SK-N-SH (cell line): ENCODE data around the gene OR56A5. TPM values are rescaled to one million over a fixed set of nuclear protein-coding genes. Genes with fewer than 3 reads are reported as not detected.

Experiments
- CTCF ChIA-PET: fragments of 300-600, 350-600 bp; formaldehyde crosslinking; extraction: SDS; loops from one replicate; lab custom pipeline; 2021; lab: Yijun Ruan, JAX
- POLR2A ChIA-PET: fragments of 350-600 bp; sonication (Branson Sonifier 250); formaldehyde crosslinking; extraction: SDS; loops from one replicate; lab custom pipeline; 2020; ENCODE audit warnings: antibody characterized with exemption, inconsistent platforms; lab: Yijun Ruan, JAX
- DNase-seq: peaks from one replicate; pipeline ENCODE4 v3.0.0; 2012
- H2AFZ ChIP-seq: fragments of 200-600 bp; sonication (generic); 2 replicates; pipeline ENCODE4 v1.8.1; 2016; ENCODE audit warnings: antibody characterized with exemption, mild to moderate bottlenecking, low read depth
- H3F3A ChIP-seq: fragments of 200-600 bp; sonication (generic); replicated peaks from 2 replicates; pipeline ENCODE3; 2016; ENCODE audit warnings: antibody characterized with exemption, mild to moderate bottlenecking; ENCODE audit not compliant: insufficient read depth
- H3K27ac ChIP-seq, 2 experiments: fragments of 200-500 bp in 1 of 2; fragments of 200-600 bp in 1 of 2; sonication (Bioruptor generic) in 1 of 2; sonication (generic), shearing (Covaris generic) in 1 of 2; 2 replicates each; pipeline versions ENCODE4 v1.5.1 to v1.6.1; 2014 to 2016; ENCODE audit warnings: low read depth in 2 of 2, inconsistent platforms in 1 of 2, low read length in 1 of 2, mild to moderate bottlenecking in 1 of 2, mixed read lengths in 1 of 2
- H3K27me3 ChIP-seq: fragments of 200-600 bp; sonication (generic), shearing (Covaris generic); 2 replicates; pipeline ENCODE4 v1.6.1; 2016; ENCODE audit warnings: mixed run types; ENCODE audit not compliant: insufficient read depth
- H3K36me3 ChIP-seq, 2 experiments: fragments of 200-500 bp in 1 of 2; fragments of 200-600 bp in 1 of 2; sonication (Bioruptor generic) in 1 of 2; sonication (generic) in 1 of 2; replicated peaks in 1 of 2; 2 replicates each; pipeline versions ENCODE3 to v1.5.1; 2014 to 2016; ENCODE audit warnings: low read length in 1 of 2, mild to moderate bottlenecking in 1 of 2; ENCODE audit not compliant: insufficient read depth in 2 of 2, control insufficient read depth in 1 of 2
- H3K4me1 ChIP-seq, 2 experiments: fragments of 200-500 bp in 1 of 2; fragments of 200-600 bp in 1 of 2; sonication (Bioruptor generic) in 1 of 2; sonication (generic), shearing (Covaris generic) in 1 of 2; 2 replicates each; pipeline versions ENCODE4 v1.5.1 to v1.6.1; 2014 to 2016; ENCODE audit warnings: low read depth in 1 of 2, low read length in 1 of 2, mixed run types in 1 of 2; ENCODE audit not compliant: insufficient read depth in 2 of 2, control insufficient read depth in 1 of 2
- H3K4me2 ChIP-seq: fragments of 200-600 bp; sonication (generic), shearing (Covaris generic); 2 replicates; pipeline ENCODE4 v1.6.1; 2017; ENCODE audit warnings: mixed run types
- H3K4me3 ChIP-seq, 2 experiments: fragments of 200-500 bp in 1 of 2; fragments of 200-600 bp in 1 of 2; sonication (Bioruptor generic) in 1 of 2; sonication (generic), shearing (Covaris generic) in 1 of 2; 2 replicates each; pipeline versions ENCODE4 v1.5.1 to v1.8.1; 2014 to 2016; ENCODE audit warnings: low read depth in 2 of 2, inconsistent platforms in 1 of 2, low read length in 1 of 2, mild to moderate bottlenecking in 1 of 2, mixed read lengths in 1 of 2, moderate library complexity in 1 of 2
- H3K79me2 ChIP-seq: fragments of 200-600 bp; sonication (generic); 2 replicates; pipeline ENCODE4 v1.8.1; 2017; ENCODE audit warnings: mild to moderate bottlenecking; ENCODE audit not compliant: insufficient read depth
- H3K9ac ChIP-seq: fragments of 200-600 bp; sonication (generic); 2 replicates; pipeline ENCODE4 v1.6.1; 2017; ENCODE audit warnings: mixed run types
- H3K9me2 ChIP-seq: fragments of 200-600 bp; sonication (generic); 2 replicates; pipeline ENCODE4 v1.6.1; 2017; ENCODE audit warnings: mixed run types
- H3K9me3 ChIP-seq: fragments of 200-600 bp; sonication (generic); 2 replicates; pipeline ENCODE4 v1.6.1; 2017; ENCODE audit warnings: mixed run types, mild to moderate bottlenecking, moderate library complexity
- H4K20me1 ChIP-seq: fragments of 200-600 bp; sonication (generic); 2 replicates; pipeline ENCODE4 v1.6.1; 2017; ENCODE audit warnings: mild to moderate bottlenecking, mixed run types; ENCODE audit not compliant: insufficient read depth
- CHD2 ChIP-seq: fragments of 150-350 bp; IDR thresholded peaks from 2 replicates; pipeline ENCODE4 v1.6.1; 2018; ENCODE audit warnings: low read length; ENCODE audit not compliant: partially characterized antibody
- ELF1 ChIP-seq: IDR thresholded peaks from 2 replicates; pipeline ENCODE4 v1.4.0; 2012
- EP300 ChIP-seq, 2 experiments: IDR thresholded peaks; 2 replicates each; pipeline versions ENCODE4 v1.4.0 to v1.6.1; 2012; ENCODE audit warnings: borderline replicate concordance in 1 of 2, low read depth in 1 of 2, low read length in 1 of 2
- EZH2phosphoT487 ChIP-seq: fragments of 200-600 bp; sonication (generic); IDR thresholded peaks from 2 replicates; pipeline ENCODE4 v1.6.1; 2017; ENCODE audit warnings: low read depth, mixed run types, mild to moderate bottlenecking, antibody characterized with exemption, moderate library complexity, borderline replicate concordance
- FOSL2 ChIP-seq: IDR thresholded peaks from 2 replicates; pipeline ENCODE4 v1.4.0; 2012; ENCODE audit warnings: low read depth, mild to moderate bottlenecking, moderate library complexity, borderline replicate concordance
- FOXJ3 ChIP-seq: sonication (generic); formaldehyde crosslinking; IDR thresholded peaks from 2 replicates; pipeline ENCODE4 v1.5.1; 2020; ENCODE audit warnings: mild to moderate bottlenecking, missing genetic modification reagents
- FOXM1 ChIP-seq: IDR thresholded peaks from 2 replicates; pipeline ENCODE4 v1.4.0; 2012; ENCODE audit warnings: low read depth, mild to moderate bottlenecking
- GATA2 ChIP-seq: sonication (generic); formaldehyde crosslinking; IDR thresholded peaks from 2 replicates; pipeline ENCODE4 v1.5.0; 2020; ENCODE audit warnings: mild to moderate bottlenecking, missing genetic modification reagents
- JUND ChIP-seq: IDR thresholded peaks from 2 replicates; pipeline ENCODE4 v1.4.0; 2012
- MEF2A ChIP-seq: IDR thresholded peaks from 2 replicates; pipeline ENCODE4 v1.4.0; 2012; ENCODE audit warnings: low read depth, borderline replicate concordance
- MXI1 ChIP-seq: IDR thresholded peaks from 2 replicates; pipeline ENCODE4 v1.6.1; 2012; ENCODE audit warnings: mild to moderate bottlenecking, low read depth, low read length, improper control_type of control experiment
- NFIC ChIP-seq: IDR thresholded peaks from 2 replicates; pipeline ENCODE4 v1.4.0; 2012; ENCODE audit warnings: borderline replicate concordance
- NRF1 ChIP-seq: IDR thresholded peaks from 2 replicates; pipeline ENCODE4 v1.6.1; 2012; ENCODE audit warnings: low read depth, mild to moderate bottlenecking, low read length
- POLR2AphosphoS5 ChIP-seq: IDR thresholded peaks from 2 replicates; pipeline ENCODE4 v1.6.1; 2012; ENCODE audit warnings: low read depth, low read length
- RAD21 ChIP-seq: IDR thresholded peaks from 2 replicates; pipeline ENCODE4 v1.6.1; 2012; ENCODE audit warnings: mild to moderate bottlenecking, low read length
- RCOR1 ChIP-seq: fragments of 150-350 bp; IDR thresholded peaks from 2 replicates; pipeline ENCODE4 v1.6.1; 2017; ENCODE audit warnings: antibody characterized with exemption, low read length
- RFX5 ChIP-seq: IDR thresholded peaks from 2 replicates; pipeline ENCODE4 v1.6.1; 2012; ENCODE audit warnings: mild to moderate bottlenecking, improper control_type of control experiment, low read length
- SMC3 ChIP-seq: IDR thresholded peaks from 2 replicates; pipeline ENCODE4 v1.6.1; 2012; ENCODE audit warnings: low read depth, low read length, improper control_type of control experiment
- TAF1 ChIP-seq: IDR thresholded peaks from 2 replicates; pipeline ENCODE4 v1.6.1; 2012; ENCODE audit warnings: low read depth, mild to moderate bottlenecking, low read length, moderate library complexity, borderline replicate concordance
- TCF12 ChIP-seq: IDR thresholded peaks from 2 replicates; pipeline ENCODE4 v1.4.0; 2012
- YY1 ChIP-seq: IDR thresholded peaks from 2 replicates; pipeline ENCODE4 v1.4.0; 2012; ENCODE audit warnings: low read depth, mild to moderate bottlenecking
- WGBS: methylation state at CpG from one replicate; pipeline ENCODE4 v1.1.6; 2017; ENCODE audit warnings: low lambda C conversion rate; 5-methylcytosine and 5-hydroxymethylcytosine counted together
- polyA plus RNA-seq, 3 experiments: library from polyadenylated mRNA; depleted of rRNA; stranded (reverse); fragments of >200 nt; gene quantifications; 2 replicates each; pipeline ENCODE4 v1.2.3, GENCODE V29; 2012
- TF ChIP-seq, protein P1 (sequence below): IDR thresholded peaks from 2 replicates; pipeline ENCODE4 v1.4.0; 2012; ENCODE audit warnings: low read depth
- TF ChIP-seq, protein P2 (sequence below): fragments of 150-350 bp; IDR thresholded peaks from 2 replicates; pipeline ENCODE4 v1.6.1; 2016; ENCODE audit warnings: mild to moderate bottlenecking, low read depth, low read length

The OR56A5 gene
- polyA plus RNA-seq, 1 of the 3 experiments (the other 2 are of a cell fraction): not detected

DNA sequence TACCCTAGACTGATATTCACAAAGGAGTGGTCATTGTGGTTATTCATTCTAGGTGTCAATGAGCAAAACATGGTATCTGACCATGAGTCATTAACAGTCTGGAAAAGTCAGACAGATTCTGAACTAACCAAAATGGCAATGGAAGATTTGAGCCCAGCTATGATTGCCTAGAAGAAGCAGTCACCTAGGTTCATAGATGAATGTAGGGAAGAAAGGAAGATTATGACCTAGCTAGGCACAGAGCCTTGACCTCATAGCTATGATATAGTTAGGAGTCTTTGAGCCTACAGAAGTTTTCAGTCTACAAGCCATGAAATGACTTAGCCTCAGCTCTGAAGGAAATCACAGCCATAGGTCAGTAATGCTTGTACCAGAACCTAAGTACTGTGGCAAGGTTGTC is 38.1 kb upstream of the OR56A5 start:
- no peak overlapping the region for H3K27ac ChIP-seq
- H3K4me3 ChIP-seq: no peak overlapping the region
- H3K4me1 ChIP-seq: no peaks in the 10 kb centered on the region
- no peak overlapping the region for H2AFZ ChIP-seq
- TF ChIP-seq MEF2A (no peak), RAD21 (no peak), POLR2AphosphoS5 (no peak), GATA2 (CRISPR knock-in tag) (no peak), FOXM1 (no peak), RCOR1 (no peak), FOSL2 (no peak), YY1 (no peak), MXI1 (no peak)
- TF ChIP-seq, protein P1, sequence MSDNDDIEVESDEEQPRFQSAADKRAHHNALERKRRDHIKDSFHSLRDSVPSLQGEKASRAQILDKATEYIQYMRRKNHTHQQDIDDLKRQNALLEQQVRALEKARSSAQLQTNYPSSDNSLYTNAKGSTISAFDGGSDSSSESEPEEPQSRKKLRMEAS: no peak
- TF ChIP-seq, protein P2, sequence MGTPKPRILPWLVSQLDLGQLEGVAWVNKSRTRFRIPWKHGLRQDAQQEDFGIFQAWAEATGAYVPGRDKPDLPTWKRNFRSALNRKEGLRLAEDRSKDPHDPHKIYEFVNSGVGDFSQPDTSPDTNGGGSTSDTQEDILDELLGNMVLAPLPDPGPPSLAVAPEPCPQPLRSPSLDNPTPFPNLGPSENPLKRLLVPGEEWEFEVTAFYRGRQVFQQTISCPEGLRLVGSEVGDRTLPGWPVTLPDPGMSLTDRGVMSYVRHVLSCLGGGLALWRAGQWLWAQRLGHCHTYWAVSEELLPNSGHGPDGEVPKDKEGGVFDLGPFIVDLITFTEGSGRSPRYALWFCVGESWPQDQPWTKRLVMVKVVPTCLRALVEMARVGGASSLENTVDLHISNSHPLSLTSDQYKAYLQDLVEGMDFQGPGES: no peak
- H3F3A ChIP-seq: no peaks in the 10 kb centered on the region
- 0 out of 2 replicates have a peak, but pooled peaks cover 6% of the 10 kb centered on the region for H3K27me3 ChIP-seq
- no peaks in the 10 kb centered on the region for H3K36me3 ChIP-seq
- H3K79me2 ChIP-seq: no peaks in the 10 kb centered on the region
- ChIA-PET CTCF (no interaction called here), POLR2A (no interaction called here)
- no peaks in the 10 kb centered on the region for H4K20me1 ChIP-seq
- no peak overlapping the region for H3K4me2 ChIP-seq
- no peaks in the 10 kb centered on the region for H3K9me2 ChIP-seq
- H3K9me3 ChIP-seq: no peaks in the 10 kb centered on the region
- H3K9ac ChIP-seq: no peak overlapping the region
- no peak for DNase-seq

DNA sequence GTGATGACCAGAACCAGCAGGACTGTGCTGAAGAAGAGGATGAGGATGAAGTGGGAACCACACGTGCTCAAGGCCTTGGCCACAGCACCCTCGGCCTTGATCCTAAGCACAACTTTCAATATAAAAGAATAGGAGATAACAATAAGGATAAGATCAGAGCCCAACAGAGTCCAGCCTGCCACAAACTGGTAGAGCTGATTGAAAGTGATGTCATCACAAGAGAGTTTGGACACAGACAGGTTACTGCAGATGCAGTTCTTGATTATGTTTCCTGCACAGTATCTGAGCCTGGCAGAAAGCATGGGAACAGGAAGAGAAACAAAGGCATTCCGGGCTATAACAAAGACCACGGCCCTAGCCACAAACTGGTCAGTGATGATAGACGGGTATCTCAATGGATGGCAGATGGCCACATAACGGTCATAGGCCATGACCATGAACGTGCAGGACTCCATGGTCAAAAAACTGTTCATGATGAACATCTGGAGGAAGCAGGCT is 34.0 kb upstream of the OR56A5 start:
- POLR2A ChIA-PET: no interaction called here
- CTCF ChIA-PET: interaction anchor here (1.0 kb wide), 1 partner anchor 10 kb away, joined by 5 read pairs; no protein-coding TSS in a partner anchor
- no peak overlapping the region for H3K4me2 ChIP-seq
- H3K36me3 ChIP-seq: no peaks in the 10 kb centered on the region
- TF ChIP-seq FOXJ3 (CRISPR knock-in tag) (no peak), ELF1 (no peak), NRF1 (no peak), TCF12 (no peak), EZH2phosphoT487 (no peak), NFIC (no peak), JUND (no peak), SMC3 (no peak), TAF1 (no peak), EP300 (IDR thresholded peaks at IDR 0.05; ENCODE audit: borderline replicate concordance in 1 of 2, low read depth in 1 of 2, low read length in 1 of 2) (no peak), MXI1 (no peak), POLR2AphosphoS5 (no peak), RFX5 (no peak), CHD2 (no peak)
- TF ChIP-seq, protein P2: no peak
- TF ChIP-seq, all 33 proteins: peak for 0
- Histone ChIP-seq H4K20me1 (no peaks in the 10 kb centered on the region), H3K4me3 (no peak overlapping the region), H3K9me2 (no peaks in the 10 kb centered on the region), H3K27me3 (no peaks in the 10 kb centered on the region), H3F3A (no peaks in the 10 kb centered on the region), H2AFZ (no peak overlapping the region), H3K9ac (no peak overlapping the region), H3K27ac (no peak overlapping the region), H3K4me1 (no peaks in the 10 kb centered on the region), H3K79me2 (no peaks in the 10 kb centered on the region), H3K9me3 (no peaks in the 10 kb centered on the region)
- no peak for DNase-seq
- 0% methylated on average over 7 of the region's 7 CpGs for WGBS
